Ecto neural progenitor cell (in vitro differentiated cells): Measurements from ENCODE around the gene KANK2.
A peak's percentile ranks its signal among the peaks of the same experiment; 100 is the strongest.

ENCODE experiments used
- DNase-seq: peaks from one replicate; pipeline ENCODE4 v3.0.0-alpha.2; 2018; ENCODE audit warnings: low spot score

Gene KANK2

DNA sequence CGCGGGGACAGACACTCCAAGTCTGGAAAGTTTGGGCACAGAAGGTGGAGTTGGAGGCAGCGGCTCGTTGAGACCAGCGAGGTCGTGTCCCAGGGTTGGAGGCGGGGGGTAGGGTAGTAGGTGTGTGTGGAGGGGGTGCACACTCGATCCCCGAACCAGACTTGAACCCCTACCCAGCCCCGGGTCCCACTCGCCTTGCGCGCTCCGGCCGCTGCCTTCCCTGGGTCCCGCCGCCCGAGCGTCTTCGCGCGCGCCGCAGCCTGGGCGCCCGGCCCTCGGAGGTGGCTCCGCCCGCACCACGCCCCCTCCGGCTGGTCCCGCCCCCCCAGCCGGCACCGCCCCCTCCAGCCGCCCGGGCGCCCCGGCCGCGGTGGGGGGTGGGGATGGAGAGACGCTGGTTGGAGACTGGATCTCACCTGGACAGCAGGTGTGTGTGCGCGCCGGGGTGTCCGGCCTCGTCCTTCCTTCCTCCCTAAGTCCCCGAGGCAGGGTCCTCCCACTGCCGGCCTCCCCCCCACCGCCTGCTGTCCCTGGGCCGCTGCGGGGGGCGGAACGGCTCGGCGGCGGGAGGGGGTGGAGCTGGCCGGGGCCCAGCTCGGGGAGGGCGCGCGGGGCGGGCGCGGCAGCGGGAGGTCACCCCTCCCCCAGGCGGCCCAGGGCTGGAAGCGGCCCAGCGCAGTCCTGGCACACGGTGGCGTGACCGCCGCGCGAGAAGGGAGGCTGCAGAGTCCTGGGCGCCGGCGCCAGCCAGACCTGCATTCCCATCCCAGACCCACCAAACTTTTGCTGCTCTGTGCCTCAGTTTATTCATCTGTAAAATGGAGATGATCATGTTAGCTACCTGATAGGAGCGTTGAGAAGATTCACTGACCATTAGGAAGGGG, at the start of gene KANK2:
Gene KANK2, minus strand, starts transcription at position 255 of the 884 bp plus-strand sequence. CDS start 3,034 bp downstream, outside the sequence.
- peak; percentile 91 for DNase-seq

DNA sequence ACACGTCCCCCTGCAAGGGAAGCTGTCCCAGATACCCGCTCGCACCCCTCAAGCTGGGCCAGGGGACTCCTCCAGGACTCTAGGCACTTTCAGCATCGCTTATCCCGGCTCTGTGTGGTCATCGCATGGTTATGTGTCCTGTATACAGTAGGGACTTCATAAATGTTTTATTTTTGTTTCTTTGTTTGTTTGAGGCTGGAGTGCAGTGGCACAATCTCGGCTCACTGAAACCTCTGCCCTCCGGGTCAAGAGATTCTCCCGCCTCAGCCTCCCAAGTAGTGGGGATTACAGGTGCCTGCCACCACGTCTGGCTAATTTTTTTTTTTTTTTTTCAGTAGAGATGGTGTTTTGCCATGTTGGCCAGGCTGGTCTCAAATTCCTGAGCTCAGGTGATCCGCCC, 49.6 kb upstream of the KANK2 start:
- no peak for DNase-seq

DNA sequence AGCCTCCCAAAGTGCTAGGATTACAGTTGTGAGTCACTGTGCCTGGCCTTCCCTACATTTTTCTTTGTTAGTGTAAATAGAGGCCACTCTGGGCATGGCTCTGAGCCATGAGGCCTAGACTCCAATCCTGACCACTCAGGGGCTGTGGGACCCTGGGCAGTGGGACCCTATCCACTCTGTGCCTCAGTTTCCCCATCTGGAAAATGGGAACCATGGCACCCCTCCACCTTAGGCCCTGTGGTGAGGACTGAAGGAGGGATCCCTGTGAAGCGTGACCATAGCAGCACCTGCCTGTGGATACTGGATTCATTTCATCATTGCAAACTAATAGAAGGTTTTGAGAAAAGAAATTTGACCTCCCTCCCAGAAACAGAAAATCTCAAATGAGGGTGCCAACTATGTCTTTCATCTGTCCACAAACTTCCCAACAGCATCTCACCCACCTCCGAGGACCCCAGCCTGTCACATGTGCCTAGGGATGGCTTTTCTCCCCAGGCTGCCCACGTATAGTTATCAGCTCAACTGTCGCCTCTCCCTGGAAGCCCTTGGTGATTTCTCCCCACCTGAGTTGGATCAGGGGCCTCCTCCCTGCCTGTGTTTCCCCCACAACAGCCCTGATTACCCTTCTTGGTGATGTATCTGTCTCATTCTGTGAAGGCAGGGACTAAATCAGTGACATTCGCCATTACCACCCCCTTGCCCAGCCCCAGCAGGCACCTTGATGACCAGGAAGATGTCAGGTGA, 47.7 kb upstream of the KANK2 start:
- DNase-seq: no peak

DNA sequence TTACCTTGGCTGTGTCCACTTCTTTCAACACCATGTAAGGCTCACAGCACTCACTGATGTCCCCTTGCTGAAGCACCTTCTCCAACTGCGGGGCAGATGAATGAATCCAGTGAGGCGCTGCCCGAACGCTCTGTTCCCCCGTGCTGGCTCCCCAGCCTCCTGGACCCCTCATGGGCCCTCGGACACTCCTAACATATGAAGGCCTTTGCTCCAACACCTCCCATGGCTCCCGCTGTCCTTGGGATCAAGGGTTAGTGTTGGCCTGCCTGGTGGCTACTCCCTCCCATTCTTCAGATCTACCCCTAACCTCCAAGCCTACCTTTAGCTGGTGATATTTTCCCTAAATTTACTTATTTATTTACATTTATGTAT, 46.4 kb upstream of the KANK2 start:
- DNase-seq: no peak

DNA sequence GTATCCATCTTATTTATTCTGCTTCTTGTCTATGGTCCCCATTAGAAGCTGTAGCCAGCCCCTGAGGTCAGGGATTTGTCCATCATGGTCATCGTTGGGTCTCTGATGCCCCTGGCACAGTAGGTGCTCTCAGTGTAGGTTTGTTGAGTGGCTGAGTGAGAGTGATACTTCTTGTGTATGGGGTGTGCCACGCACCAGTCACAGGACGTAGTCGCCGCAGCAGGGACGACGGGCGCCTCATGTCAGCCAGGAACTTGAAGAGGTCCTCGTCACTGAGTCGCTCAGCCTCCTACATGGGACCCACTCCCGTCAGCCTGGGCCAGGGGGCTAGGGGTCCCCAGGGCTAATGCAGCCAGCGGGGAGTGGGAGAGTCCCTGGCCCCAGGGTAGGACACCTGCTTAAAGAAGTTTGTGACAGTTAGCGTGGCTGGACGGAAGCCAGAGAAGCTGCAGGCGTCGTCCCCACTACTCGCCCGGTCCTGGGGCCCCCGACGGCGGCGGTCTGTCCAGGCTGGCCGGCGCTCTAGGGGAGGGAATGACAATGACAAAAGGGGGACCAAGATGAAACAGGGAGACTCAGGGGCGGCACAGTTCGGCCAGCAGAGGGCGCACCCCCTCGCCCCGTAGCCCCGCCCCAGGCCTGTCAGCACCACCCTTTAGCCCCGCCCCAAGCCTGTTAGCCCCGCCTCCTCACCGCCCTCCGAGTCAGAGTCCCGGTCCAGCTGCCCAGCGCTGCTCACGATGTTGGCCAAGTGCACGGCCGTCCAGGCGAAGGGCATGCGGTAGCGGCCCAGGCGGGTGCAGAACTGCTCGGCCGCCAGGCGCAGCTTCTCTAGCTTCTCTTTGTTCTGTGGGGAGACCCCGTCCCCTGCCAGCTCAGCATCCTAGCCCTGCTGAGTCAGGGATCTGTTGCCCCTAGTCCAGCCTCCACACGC, 45.8 kb upstream of the KANK2 start:
- peak; percentile 97 for DNase-seq

DNA sequence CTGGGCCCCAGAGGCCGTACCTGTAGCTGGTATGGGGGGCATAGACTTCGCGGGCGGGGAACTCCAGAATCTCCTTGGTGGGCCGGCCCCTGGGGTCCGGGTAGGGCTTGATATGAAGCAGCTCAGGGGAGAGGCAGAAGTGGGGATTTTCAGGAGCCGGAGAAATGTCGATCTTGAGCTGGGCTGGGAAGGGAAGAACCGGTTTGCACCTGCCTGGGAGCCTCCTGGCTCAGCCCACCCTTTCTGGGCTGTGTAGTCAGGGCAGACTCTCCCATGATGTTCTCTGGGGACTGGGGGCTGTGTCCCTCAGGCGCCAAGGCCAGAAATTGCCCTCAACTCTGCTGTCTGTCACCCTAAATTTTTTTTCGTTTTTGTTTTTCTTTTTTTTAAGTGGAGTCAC, 44.7 kb upstream of the KANK2 start:
- no peak for DNase-seq

DNA sequence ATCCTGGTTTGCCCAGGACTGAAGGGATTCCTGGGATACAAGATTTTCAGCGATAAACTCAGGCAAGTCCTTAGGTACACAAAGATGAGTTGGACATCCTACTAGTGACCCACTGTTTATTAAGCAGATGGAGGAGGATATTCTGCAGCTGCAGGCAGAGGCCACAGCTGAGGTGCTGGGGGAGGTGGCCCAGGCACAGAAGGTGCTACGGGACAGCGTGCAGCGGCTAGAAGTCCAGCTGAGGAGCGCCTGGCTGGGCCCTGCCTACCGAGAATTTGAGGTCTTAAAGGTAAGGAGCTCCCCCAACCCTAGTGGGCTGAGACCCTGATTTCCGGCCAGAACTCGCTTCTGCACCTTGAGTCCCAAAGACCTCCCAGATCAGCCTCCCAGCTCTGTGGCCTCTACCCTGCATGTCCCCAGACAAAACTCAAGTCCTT, 42.7 kb upstream of the KANK2 start:
- DNase-seq: no peak

DNA sequence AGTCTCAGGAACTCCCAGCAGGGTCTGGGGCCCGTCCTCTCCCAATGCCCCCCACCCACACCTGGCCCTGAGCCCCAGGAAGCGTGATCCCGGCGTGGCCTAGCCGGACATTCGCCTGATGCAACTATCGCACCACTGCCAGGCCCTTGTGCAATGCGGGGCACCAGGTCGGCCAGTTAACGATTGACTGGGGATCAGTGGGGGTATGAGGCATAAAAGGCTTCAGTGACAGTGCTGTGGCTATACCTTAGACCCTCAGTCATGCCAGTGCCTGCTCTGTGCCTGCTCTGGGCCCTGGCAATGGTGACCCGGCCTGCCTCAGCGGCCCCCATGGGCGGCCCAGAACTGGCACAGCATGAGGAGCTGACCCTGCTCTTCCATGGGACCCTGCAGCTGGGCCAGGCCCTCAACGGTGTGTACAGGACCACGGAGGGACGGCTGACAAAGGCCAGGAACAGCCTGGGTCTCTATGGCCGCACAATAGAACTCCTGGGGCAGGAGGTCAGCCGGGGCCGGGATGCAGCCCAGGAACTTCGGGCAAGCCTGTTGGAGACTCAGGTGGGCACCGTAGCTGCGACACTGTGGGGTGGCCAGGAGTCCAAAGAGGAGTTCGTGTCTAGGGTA, 42.1 kb upstream of the KANK2 start, which contains the start of gene ANGPTL8:
Gene ANGPTL8, plus strand, starts transcription at position 243 of the 624 bp plus-strand sequence. Its CDS starts 19 bp downstream, at position 262.
- DNase-seq: no peak

DNA sequence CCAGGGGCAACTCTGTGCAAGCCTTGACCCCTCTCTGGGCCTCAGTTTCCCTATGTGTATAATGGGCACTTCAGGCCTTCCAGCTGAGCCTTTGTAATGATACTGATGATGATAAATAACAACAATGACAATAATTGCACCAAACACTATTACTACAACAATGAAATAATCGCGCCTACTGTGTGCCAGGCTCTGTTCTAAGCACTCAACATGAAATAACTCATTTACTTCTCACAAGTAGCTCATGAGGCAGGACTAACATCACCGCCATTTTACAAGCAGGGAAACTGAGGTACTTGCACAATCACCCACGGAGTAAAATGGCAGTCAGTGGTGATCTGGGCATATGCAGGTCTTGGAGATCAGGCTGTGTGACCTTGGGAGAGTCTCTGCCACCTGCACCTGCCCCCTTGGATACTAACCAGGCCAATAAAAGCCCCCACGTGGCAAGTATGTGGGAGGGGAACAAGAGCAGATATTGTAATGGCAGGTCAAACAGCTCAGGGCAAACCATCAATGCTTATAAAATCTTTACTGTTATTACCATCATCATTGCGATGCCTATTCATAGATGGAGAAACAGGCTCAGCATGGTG, 41.5 kb upstream of the KANK2 start:
- DNase-seq: no peak

DNA sequence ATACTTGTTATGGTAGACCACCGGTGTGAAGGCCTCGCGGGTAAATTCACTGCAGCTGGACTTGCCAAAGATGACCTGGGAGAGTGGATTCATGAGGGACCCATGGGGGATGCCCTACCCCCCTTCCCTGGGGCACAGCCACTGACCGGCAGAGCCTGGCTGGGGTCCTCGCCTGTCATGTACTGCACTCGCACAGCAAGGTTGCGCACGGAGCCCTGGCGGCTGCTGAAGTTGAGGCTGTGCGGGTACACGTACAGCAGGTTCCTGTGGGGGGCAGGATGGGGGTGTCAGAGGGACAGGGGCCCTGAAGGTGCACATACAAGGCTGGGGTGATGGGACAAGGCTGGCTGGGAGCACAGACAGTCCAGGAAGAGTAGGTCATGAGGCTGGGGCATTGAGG, 40.7 kb upstream of the KANK2 start:
- no peak for DNase-seq

DNA sequence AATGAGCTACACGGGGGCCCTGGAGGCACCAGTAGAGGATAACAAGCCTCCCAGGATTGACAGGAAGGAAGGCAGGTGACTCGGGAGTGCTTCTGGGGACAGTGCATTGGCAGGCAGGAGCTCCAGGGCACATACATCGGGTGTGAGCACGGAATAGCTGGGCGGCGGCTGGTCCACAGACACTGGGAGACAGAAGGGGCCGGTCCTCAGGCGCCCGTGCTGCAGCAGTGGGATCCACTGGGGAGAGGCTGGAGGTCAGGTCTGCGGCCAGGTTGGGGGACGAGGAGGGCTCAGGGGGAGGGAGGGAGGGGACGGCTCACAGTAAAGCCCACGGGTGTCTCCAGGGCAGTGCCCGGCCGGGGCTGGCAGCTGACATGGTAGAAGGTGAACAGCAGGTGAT, 40.0 kb upstream of the KANK2 start:
- no peak for DNase-seq

DNA sequence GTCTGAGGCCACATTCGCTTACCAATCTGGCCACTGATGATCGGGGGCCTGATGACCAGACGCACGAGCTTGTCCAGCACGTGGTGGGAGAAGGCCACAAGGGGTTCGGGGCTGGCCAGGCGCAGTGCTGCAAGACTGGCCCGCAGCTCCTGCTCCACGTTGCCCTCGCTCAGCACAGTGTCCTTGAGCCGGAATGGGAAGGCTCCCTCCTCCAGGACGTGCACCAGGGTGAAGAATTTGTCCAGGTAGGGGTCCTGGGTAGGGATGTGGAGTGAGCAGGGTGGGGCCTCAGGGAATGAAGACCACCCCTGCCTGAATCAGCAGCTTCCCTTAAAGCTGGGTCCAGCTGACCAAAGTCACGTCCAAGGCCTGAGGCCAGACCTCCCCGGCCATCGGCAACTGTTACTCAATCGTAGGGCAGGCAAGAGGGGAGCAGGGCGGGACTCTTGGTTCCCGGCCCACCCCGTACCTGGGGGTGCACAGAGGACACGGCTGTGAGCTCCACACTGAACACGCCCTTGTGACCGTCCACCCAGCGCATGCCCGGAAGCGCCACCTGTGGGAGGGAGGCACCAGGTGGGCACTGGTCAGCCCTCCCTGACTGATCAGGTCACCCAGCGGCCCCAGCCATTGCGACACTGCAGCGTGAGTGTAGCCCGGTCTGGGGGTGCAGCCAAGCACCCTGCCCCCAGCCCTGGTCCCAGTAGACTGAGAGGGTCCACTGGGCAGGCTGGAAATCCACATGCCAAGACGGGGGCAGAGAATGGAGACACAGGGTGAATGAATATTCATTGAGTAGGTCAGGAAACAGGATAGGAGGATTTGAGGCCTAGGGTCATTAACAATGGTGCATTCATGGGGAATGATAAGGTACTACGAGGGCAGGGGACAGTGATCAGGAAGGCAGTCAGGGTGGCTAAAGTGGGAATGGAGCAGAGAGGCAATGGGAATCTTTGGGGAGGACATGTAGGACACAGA, 39.3 kb upstream of the KANK2 start:
- DNase-seq: no peak

DNA sequence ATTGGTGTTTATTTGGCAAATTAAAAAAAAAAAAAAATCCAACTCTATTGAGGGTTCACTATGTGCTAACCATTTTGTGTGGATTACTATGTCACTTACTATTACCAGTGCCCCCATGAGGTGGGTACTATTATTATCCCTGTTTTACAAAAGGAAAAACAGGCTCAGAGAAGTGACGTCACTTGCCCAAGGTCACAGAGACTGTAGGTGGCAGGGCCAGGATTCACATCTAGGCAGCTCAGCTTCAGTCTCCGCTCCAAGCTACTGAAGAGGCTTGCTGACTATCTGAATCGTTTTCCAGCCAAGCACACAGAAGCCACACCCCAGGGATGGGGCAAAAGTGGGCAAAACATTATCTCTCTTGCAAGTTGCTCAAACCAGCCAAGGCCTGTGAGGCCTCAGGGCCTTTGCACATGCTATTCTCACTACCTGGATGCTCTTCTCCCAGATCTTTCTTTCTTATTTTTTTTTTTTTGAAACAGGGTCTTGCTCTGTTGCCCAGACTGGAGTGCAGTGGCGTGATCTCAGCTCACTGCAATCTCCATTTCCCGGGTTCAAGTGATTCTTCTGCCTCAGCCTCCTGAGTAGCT, 37.2 kb upstream of the KANK2 start:
- no peak for DNase-seq

DNA sequence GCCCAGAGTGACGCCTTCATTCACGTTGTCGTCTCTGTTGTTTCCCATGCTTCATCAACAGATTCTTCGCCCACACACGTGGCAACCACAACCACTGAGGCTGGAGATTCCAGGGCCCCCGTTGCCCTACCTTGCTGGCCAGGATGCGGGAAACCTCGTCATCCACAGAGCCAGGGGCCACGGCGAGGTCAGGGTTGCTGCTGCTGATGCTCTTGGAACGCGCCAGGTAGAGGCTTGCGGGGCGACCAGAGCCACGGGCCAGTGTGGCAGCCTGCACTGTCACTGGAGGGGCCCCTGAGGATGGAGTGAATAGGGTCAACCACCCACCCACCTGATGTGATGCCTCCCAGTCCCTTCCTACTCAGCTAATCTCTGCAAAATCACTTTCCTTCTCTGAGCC, 35.7 kb upstream of the KANK2 start:
- DNase-seq: no peak

DNA sequence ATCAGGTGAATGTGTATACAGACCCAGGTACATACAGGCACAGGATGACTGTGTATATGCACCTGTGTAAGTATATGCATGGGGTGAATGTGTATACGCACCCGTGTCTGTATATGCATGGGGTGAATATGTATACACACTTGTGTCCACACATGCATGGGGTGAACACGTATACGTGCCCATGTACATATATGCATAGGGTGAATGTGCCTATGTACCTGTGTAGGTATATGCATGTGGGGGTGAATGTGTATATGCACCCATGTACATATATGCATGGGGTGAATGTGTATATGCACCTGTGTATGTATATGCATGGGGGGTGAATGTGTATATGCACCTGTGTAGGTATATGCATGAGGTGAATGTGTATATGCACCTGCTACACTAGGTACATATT, 35.2 kb upstream of the KANK2 start:
- DNase-seq: no peak

DNA sequence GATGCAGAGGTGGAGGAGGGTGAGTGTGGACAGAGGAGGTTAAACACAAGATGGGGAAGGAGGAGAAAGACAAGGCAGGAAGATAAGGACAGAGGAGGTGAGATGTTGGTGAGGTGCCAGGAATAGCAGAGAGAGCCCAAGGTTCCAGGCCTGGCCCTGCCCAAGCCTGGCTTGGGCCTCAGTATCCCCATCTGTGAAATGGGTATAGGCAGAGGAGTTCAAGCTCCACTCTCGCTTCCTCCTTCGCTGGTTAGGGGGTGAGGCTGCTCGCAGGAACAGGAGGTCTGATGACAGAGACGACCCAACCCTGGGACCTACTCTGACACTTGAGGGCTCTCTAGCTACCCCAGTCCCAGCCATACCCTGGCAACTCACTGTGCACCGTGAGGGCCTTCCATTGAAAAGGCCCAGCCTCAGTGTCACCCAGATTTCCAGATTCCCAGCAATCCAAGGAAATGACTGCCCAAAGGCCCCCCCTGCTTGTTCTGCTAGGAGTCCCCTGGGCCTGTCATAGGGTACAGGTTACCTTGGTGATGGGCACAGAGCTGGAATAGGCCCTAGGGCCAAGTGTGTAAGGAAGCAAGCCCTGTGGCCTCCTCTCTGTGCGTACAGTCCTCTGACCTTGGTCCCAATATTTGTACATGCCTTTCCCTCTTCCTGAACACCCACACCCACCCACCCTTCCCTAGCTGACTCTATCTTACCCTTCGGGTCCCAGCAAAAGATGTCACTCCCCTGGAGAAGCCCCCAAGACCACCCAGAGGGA, 33.5 kb upstream of the KANK2 start:
- no peak for DNase-seq

DNA sequence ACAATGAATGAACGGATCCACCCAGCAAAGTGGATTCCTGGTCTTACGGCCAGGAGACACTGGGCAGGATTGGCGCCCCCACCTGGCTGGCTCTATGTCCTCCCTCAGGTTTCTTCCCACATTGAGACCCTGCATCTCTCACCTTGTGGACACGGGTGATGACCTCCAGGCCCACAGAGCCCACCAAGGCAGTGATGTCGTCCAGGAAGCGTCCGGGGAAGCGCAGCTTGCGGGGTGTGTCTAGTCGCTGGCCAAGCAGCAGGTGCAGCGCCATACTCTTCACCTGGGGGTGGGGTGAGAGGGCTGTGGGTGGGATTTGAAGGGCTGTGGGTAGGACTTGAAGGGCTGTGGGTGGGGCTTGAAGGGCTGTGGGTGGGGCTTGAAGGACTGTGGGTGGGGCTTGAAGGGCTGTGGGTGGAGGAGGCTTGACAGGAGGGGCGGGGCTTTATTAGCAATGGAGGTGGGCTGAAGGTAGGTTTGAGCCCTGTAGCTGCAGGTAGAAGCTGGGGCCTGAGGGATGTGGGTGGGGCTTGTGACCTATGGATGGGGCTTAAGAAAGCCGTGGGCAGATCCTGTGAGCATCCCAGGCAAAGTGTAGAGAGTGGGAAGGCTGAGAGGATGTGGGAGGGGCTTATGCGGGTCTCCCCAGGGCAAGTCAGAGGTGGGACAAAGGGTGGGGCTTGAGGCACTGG, 30.0 kb upstream of the KANK2 start:
- DNase-seq: peak; percentile 61

DNA sequence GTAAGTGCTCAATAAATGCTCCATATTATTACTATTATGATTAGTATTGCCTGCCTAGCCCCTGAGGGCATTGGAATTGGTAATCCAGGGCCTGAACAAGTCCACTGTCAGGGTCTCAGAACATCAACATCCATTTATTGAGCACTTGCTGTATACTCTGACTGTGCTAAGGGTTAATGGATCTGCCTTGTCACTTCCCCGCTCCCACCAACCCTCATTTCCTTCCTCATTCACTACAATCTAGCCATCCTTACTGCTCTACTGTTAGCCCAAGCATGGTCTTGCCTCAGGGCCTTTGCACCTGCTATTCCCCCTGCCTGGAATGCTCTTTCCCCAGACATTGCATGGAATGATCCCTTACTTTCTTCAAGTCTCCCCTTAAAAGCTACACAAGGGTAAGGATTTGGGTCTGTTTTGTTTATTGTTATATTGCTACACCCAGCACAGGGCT, 29.4 kb upstream of the KANK2 start:
- DNase-seq: no peak
